ENCODE measurements around the gene SLC25A11.

GRCh38 chr17:4891411-4892410 is 48.1 kb downstream of the SLC25A11 start:
- TF ChIP-seq POLR2AphosphoS5 (IDR thresholded peaks at IDR 0.05) (no peak), CTCF (IDR thresholded peaks at IDR 0.05) (no peak)

Measured in transverse colon (tissue), 4 donors.